CD4-positive, alpha-beta T cell treated with Interleukin-4 for 1 hour (primary cell): ENCODE data around the gene NKX2-3.

Source experiments
- DNase-seq, 2 donors: peaks; one replicate each; pipeline ENCODE4 v3.0.0-alpha.2; 2020 to 2022

NKX2-3 gene

DNA sequence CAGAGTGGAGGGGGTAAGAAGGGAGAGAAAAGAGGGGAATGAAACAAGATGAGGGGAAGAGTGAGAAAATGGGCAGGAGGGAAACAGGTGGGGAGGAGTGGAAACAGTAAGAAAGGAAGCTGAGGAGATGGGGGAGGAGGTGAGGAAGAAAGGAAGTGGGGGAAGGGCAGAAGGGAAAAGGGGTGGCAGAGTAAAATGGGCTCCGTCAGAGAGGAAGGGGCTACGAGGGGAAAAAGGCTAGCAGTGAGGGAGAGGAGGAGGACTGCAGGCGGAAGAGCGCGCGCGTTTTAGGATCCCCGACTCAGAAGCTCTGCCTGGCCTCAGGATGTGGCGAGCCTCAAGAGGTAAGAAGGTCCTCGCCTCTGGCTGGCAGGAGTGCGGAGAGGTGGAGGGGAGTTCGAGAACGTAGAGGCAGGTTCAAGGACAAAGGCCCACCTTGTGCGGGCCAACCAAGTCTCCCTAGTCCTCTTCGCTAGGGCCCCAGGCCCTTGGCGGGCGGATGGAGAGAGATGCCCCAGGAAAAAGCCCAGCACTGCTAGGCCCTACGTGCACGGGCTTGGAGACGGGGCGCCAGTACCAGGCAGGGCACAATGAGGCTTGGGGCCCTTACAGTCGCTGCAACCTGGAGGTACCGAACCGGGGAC lies 5.8 kb upstream of the NKX2-3 start:
- no peak for DNase-seq

GRCh38 chr10:99527526-99528493 lies 4.9 kb upstream of the NKX2-3 start:
- no peak for DNase-seq

GRCh38 chr10:99528494-99529441 lies 4.0 kb upstream of the NKX2-3 start:
- DNase-seq: no peak

GRCh38 chr10:99529591-99530107 lies 3.1 kb upstream of the NKX2-3 start:
- no peak for DNase-seq

GRCh38 chr10:99530108-99531025 lies 2.4 kb upstream of the NKX2-3 start:
- DNase-seq: peak in 1 of 2 donors; percentile 34

DNA sequence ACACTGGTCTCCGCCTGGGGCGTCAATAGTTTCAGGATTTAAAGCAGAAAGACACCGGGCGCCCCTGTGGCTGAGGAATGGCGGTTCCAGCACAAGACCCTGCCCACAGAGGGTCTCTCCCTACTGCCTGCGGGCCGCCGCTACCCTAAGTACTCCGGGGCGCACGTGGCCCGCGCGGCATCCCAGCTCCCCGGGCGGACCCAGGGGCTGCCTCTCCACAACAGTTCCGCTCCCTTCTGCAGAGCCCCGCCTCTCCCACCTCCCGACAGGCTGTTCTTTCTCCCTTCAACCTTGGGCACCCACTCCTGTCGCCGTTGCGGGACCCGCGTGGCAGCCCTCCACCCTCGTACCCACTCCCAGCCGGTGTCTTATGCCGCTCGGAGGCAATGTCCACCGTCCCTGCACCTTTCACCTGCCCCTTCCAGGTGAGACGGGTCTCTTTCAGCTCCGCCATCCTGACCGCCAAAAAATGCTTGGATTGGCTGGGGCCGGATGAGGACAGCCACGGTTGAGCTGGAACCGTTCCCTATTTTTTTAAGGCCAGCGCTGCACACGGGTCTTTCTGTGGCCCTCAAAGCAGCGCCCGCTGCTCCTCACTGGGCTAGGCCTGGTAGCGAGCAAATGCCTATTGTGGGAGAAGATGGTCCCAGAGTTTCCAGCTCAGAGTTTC lies 1.6 kb upstream of the NKX2-3 start:
- no peak for DNase-seq

- DNase-seq: no peak
Measured at GRCh38 chr10:99531696-99532593, 797 bp upstream of the NKX2-3 start.

DNA sequence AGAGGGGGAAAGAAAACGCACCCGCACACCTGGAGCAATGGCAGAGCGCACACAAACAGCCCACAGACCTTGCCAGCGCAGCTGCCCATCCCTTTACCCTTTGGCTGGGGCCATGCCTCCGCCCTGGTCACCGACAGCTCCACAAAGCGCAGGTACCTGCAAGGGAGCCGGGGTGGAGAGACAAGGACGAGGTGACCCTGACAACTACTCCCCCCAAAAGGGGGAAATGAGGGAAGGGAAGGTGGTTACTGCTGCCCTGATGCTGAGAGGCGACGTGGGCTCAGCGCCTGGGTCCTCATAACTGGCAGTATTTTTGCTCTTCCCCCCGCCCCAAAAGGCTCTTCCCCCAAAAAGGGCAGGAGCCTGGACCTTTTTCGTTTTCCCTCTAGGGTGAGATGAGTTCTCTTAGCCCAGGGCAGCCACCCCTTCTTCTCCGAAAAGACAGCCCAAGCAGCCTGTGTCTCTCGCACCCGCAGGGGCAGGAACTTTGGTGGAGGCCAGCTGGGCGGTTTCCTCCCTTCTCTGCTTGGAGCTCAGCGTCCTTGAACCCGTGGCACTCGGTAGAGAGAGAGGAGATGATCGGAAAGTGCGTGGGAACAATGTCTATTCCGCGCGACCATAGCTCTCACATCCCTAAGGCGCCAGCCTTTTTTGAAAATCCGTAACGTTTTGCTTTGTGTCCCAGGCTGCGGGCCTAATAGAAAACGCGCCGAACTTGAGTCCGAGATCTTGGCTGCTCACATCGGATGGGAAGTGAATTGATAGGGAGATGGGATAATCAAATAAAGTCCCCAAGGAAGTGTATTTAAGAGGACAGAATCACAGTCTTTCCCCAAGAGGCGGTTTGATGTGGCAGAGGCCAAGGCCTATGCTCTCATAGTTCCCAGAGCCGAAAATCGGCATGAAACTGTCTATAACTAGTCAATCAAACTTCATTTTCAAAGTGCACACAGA lies 1.0 kb downstream of the NKX2-3 start:
- DNase-seq: no peak

GRCh38 chr10:99534450-99534938 lies 1.8 kb downstream of the NKX2-3 start:
- no peak for DNase-seq

DNA sequence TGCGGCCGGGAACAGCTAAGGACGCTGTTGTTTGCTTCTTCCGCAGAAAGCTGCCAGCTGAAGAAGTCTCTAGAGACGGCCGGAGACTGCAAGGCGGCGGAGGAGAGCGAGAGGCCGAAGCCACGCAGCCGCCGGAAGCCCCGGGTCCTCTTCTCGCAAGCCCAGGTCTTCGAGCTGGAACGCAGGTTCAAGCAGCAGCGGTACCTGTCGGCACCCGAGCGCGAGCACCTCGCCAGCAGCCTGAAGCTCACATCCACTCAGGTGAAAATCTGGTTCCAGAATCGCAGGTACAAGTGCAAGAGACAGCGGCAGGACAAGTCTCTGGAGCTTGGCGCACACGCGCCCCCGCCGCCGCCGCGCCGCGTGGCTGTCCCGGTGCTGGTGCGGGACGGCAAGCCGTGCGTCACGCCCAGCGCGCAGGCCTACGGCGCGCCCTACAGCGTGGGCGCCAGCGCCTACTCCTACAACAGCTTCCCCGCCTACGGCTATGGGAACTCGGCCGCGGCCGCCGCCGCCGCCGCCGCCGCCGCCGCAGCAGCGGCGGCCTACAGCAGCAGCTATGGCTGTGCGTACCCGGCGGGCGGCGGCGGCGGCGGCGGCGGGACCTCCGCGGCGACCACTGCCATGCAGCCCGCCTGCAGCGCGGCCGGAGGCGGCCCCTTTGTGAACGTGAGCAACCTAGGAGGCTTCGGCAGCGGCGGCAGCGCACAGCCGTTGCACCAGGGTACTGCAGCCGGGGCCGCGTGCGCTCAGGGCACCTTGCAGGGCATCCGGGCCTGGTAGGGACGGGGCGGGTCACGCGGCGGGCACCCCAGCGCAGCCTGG lies 2.4 kb downstream of the NKX2-3 start:
- DNase-seq: no peak

DNA sequence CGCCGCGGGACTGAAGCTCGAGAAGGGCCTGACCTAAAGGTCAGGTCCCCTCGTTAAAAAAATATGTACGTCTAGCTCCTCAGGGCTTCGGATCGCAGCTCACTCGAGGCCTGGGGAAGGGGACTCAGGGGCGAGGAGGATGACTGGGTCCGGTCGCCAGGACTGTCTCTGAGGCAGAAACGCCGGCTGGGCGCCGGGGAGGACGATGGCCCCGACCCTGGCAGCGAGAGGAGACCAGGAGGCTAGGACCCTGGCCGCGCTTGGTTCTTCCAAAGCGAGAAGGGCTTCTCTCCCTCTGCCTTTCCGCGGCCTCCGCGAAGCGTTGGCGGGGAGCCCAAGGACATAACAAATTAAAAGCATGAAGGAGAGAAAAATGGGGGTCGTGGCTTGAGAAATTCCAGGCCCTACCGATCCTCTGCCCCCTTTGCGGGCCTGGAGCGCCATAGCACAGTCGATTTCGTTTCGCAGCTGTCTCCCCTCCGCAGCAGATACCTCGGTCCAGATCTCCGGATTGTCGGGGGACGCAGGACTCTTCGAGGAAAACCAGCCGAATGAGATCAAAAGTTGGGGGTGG lies 3.1 kb downstream of the NKX2-3 start:
- no peak for DNase-seq

DNA sequence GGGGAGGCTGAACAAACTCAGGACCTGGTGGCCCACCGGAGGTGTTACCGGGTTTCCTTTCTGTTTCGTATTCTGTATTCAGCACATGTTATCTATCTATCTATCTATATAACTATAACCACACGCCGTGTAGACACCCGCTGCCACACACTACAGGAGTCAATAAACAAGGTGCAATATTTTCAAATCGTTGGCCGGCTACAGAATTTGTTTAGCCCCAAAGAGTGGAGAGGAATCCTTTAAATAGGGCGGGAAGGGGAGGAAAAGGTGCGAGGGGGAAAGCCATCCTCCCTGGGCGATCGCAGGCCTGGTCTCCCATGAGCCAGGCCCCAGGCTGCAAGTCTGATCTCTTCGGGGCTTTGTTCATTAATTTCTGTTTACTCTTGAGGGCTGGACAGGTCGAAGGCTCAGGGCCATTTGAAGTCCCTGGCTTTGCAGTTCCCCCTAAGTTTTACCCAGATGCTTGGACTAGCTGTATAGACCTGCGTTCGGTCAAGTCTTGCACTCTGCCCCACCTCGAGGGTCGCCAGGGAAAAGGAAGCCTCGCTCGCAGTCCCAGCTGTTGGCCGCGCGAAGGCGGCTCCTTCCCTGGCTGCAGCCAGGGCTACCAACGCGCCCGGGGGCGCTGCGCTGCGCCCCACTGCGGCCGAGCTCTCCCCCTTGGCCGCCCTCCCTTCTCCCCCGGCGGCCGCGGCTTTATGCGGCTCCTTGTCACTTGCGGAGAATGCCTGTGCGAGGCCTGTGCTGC lies 3.8 kb downstream of the NKX2-3 start:
- DNase-seq: no peak

DNA sequence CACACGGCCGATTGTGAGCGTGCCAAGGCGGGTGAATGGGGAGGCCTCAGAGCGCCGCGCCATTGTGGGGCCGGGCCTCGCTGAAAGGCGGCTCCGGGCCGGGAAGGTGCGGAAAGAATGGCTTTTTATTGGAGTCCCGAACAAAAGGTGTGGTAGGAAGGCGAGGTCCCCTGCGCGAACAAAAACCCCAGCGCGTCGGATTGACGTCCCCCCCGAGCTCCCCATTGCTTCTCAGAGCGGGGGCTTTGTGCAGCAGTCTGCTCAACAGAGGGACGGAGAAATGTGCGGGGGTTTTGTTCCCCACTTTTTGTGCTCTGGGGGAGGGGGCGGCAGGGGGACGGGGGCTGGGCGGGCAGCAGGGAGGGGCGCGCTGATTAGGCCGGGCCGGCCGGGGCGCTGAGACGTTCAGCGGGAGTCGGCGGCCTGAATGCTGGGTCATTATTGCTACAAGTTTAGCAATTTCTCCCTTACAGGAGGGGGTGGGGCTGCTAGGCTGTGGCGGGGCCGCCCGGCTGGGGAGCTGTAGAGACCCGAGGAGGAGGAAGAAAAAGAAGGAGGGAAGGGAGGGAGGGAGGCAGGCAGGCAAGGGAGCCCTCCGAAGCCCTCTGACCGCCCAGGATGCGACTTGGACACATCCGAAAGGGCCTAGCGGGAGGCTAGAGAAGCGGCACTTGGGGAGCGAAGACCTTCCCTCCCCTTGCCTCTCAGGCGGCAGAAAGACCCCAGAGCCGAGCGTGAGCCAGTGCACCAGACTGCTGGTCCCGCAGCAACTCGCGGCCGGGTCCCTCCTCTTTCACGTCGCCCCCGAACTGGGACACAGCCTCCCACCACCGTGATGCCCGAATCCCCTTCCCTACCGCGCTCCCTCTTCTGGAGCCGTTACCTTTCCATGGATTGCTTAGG lies 4.6 kb downstream of the NKX2-3 start:
- no peak for DNase-seq

DNA sequence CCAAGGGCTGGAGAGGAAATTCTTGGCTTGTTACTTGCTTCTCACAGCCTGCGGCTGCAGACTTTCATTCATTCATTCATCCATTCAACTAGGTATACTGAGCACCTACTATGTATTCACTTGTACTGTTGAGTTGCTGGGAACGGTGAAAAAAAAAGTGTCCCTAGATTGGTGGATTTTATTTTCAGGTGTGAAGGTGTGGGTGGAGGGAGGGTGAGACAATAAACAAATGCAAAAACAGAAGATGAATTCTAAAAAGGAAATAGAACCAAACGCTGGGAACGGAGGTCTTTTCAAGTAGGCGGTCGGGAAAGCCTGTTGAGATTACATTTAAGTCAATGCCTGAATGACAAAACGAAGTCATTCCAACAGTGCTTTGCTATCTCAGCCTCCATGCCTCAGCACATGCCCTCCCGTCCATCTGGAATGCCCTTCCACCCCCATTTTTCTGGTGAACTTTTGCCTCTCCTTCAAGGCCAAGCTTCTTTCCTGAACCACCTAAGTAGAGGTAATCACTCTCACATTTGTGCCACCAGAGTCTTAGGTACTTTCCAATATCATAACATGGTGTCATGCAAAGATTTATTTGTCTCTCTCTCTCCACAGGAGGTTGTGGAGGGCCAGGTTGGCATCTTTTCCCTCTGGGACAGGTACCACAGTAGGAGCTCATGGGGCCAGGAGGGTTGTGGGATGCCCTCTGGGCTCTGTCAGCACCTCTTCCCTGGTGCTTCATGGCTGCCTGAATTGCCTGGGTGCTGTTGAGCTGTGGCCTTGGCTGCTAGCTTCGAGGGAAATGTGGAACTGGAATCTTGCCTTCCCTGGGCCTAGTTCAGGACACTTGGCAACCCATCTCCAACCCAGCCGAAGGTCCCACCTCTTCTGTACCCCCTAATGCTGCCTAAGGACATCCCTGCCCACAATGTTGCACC lies 5.5 kb downstream of the NKX2-3 start:
- no peak for DNase-seq
